ENCODE measurements around the gene COA1. TPM values are rescaled to one million over a fixed set of nuclear protein-coding genes. Genes with fewer than 3 reads are reported as not detected.

Gene COA1
- total and polyA plus RNA-seq, 9 of the 15 experiments (the other 6 are each of a cell fraction or from before 2014, with no cell fraction given), result 98.9 to 463 (median 181) TPM

DNA sequence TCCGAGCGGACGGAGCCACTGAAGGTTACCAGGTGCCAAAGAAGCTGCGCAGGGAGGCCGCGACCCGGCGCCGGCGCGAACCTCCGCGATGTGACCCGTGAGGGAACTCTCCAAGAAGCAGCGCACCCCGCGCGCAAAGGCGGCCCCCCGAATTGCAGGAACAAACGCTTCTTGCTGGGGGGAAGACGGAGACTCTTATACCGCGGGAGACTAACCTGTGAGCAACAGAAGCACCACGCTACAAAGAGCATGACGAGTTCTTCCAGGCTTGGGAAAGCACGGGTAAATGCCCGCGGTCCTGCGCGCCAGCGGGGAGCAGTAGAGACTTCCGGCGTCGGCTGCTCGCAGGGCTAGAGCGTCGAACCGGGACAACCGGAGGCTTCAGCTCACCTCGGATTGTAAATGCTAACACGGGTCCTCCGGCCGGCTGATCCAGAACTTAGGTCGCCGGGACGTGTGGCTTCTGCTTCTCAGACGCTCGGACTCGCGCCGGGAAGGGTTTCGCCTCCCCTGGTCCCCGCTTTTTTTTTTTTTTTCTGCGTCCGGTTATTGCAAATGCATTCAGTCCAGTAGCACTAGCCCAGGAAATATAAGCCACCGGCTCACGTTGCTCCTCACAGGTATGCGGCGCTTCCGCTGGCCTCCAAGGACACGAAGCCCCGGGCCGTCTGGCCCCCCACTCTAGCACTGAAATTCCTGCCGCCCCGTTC is at the start of gene COA1 (continued):
- TF ChIP-seq ZNF586 (CRISPR knock-in tag; conservative IDR thresholded peaks at IDR 0.05), result no peak
- TF ChIP-seq KDM1A (IDR thresholded peaks at IDR 0.05), result no peak
- no peak for TF ChIP-seq YBX1 (IDR thresholded peaks at IDR 0.05)
- peak; percentile 60; the same call in 1 of the 2 replicates for TF ChIP-seq JUND (IDR thresholded peaks at IDR 0.05; ENCODE audit: borderline replicate concordance, low read depth, low read length)
- TF ChIP-seq JUND (tag; IDR thresholded peaks at IDR 0.05; ENCODE audit: borderline replicate concordance, low read depth, low read length), result no peak; the same call in 2 of the 3 replicates
- TF ChIP-seq ZNF347 (CRISPR knock-in tag; IDR thresholded peaks at IDR 0.05; ENCODE audit: low read depth), result no peak
- TF ChIP-seq TAF9B (IDR thresholded peaks at IDR 0.05; ENCODE audit: partially characterized antibody), result peak; percentile 95
- no peak for TF ChIP-seq BDP1 (IDR thresholded peaks at IDR 0.05; ENCODE audit: insufficient read depth, insufficient read length)
- no peak for TF ChIP-seq PHF21A (IDR thresholded peaks at IDR 0.05; ENCODE audit: borderline replicate concordance, low read depth)
- TF ChIP-seq, protein P1, sequence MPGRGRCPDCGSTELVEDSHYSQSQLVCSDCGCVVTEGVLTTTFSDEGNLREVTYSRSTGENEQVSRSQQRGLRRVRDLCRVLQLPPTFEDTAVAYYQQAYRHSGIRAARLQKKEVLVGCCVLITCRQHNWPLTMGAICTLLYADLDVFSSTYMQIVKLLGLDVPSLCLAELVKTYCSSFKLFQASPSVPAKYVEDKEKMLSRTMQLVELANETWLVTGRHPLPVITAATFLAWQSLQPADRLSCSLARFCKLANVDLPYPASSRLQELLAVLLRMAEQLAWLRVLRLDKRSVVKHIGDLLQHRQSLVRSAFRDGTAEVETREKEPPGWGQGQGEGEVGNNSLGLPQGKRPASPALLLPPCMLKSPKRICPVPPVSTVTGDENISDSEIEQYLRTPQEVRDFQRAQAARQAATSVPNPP (IDR thresholded peaks at IDR 0.05; ENCODE audit: borderline replicate concordance, insufficient read depth, insufficient read length), result no peak
- peak; percentile 71; the same call in 1 of the 2 replicates for TF ChIP-seq GATAD2A (IDR thresholded peaks at IDR 0.05)
- TF ChIP-seq, protein P2, sequence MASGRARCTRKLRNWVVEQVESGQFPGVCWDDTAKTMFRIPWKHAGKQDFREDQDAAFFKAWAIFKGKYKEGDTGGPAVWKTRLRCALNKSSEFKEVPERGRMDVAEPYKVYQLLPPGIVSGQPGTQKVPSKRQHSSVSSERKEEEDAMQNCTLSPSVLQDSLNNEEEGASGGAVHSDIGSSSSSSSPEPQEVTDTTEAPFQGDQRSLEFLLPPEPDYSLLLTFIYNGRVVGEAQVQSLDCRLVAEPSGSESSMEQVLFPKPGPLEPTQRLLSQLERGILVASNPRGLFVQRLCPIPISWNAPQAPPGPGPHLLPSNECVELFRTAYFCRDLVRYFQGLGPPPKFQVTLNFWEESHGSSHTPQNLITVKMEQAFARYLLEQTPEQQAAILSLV (tag; IDR thresholded peaks at IDR 0.05), result no peak
- peak; percentile 95 for TF ChIP-seq POLR2A (conservative IDR thresholded peaks at IDR 0.05)
- peak; percentile 40; the same call in 1 of the 2 replicates for TF ChIP-seq FOSL1 (tag; conservative IDR thresholded peaks at IDR 0.05)
- TF ChIP-seq JUNB (CRISPR knock-in tag; conservative IDR thresholded peaks at IDR 0.05), result no peak
- TF ChIP-seq, protein P3, sequence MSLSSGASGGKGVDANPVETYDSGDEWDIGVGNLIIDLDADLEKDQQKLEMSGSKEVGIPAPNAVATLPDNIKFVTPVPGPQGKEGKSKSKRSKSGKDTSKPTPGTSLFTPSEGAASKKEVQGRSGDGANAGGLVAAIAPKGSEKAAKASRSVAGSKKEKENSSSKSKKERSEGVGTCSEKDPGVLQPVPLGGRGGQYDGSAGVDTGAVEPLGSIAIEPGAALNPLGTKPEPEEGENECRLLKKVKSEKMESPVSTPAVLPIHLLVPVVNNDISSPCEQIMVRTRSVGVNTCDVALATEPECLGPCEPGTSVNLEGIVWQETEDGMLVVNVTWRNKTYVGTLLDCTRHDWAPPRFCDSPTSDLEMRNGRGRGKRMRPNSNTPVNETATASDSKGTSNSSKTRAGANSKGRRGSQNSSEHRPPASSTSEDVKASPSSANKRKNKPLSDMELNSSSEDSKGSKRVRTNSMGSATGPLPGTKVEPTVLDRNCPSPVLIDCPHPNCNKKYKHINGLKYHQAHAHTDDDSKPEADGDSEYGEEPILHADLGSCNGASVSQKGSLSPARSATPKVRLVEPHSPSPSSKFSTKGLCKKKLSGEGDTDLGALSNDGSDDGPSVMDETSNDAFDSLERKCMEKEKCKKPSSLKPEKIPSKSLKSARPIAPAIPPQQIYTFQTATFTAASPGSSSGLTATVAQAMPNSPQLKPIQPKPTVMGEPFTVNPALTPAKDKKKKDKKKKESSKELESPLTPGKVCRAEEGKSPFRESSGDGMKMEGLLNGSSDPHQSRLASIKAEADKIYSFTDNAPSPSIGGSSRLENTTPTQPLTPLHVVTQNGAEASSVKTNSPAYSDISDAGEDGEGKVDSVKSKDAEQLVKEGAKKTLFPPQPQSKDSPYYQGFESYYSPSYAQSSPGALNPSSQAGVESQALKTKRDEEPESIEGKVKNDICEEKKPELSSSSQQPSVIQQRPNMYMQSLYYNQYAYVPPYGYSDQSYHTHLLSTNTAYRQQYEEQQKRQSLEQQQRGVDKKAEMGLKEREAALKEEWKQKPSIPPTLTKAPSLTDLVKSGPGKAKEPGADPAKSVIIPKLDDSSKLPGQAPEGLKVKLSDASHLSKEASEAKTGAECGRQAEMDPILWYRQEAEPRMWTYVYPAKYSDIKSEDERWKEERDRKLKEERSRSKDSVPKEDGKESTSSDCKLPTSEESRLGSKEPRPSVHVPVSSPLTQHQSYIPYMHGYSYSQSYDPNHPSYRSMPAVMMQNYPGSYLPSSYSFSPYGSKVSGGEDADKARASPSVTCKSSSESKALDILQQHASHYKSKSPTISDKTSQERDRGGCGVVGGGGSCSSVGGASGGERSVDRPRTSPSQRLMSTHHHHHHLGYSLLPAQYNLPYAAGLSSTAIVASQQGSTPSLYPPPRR (CRISPR knock-in tag; IDR thresholded peaks at IDR 0.05; ENCODE audit: borderline replicate concordance), result peak; percentile 70; the same call in 1 of the 2 replicates
- TF ChIP-seq SIN3B (IDR thresholded peaks at IDR 0.05; ENCODE audit: low read depth), result peak; percentile 60
- peak; percentile 90; the same call in 1 of the 2 replicates for TF ChIP-seq PHF8 (IDR thresholded peaks at IDR 0.05; ENCODE audit: borderline replicate concordance, low read length)
- TF ChIP-seq, protein P4, sequence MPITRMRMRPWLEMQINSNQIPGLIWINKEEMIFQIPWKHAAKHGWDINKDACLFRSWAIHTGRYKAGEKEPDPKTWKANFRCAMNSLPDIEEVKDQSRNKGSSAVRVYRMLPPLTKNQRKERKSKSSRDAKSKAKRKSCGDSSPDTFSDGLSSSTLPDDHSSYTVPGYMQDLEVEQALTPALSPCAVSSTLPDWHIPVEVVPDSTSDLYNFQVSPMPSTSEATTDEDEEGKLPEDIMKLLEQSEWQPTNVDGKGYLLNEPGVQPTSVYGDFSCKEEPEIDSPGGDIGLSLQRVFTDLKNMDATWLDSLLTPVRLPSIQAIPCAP (CRISPR knock-in tag; IDR thresholded peaks at IDR 0.05; ENCODE audit: borderline replicate concordance), result no peak
- peak; percentile 63 for TF ChIP-seq SOX6 (IDR thresholded peaks at IDR 0.05)
- no peak for TF ChIP-seq SMAD1 (IDR thresholded peaks at IDR 0.05; ENCODE audit: low read depth, low read length, partially characterized antibody)
